HUDEP-2 (cell line): ENCODE results near the gene MRPL1.
"Not testable (repeated sequence)": the region's sequence is repeated elsewhere in the genome, so short reads cannot be mapped to it uniquely, and the experiment has no call there.

ENCODE experiments used
- DNase-seq, 76 experiments: peaks; one replicate each; lab custom pipeline; 2025; ENCODE audit not compliant: unreplicated experiment in 76 of 76; lab: John Stamatoyannopoulos, UW

The MRPL1 gene

GRCh38 chr4:77911091-77911490, 48.5 kb downstream of the MRPL1 start:
- no peak for DNase-seq

- DNase-seq = no peak
These were observed 49.3 kb downstream of the MRPL1 start for GRCh38 chr4:77911842-77912450.

- no peak for DNase-seq
These were observed 50.7 kb downstream of the MRPL1 start for GRCh38 chr4:77913348-77913747.

- DNase-seq = no peak
These were observed 54.4 kb downstream of the MRPL1 start for GRCh38 chr4:77917075-77917474.

GRCh38 chr4:77917601-77918000, 55.0 kb downstream of the MRPL1 start:
- DNase-seq = no peak

GRCh38 chr4:77920371-77920770, 57.7 kb downstream of the MRPL1 start:
- DNase-seq = no peak

- no peak for DNase-seq
These were observed 59.1 kb downstream of the MRPL1 start for GRCh38 chr4:77921701-77922100.

DNA sequence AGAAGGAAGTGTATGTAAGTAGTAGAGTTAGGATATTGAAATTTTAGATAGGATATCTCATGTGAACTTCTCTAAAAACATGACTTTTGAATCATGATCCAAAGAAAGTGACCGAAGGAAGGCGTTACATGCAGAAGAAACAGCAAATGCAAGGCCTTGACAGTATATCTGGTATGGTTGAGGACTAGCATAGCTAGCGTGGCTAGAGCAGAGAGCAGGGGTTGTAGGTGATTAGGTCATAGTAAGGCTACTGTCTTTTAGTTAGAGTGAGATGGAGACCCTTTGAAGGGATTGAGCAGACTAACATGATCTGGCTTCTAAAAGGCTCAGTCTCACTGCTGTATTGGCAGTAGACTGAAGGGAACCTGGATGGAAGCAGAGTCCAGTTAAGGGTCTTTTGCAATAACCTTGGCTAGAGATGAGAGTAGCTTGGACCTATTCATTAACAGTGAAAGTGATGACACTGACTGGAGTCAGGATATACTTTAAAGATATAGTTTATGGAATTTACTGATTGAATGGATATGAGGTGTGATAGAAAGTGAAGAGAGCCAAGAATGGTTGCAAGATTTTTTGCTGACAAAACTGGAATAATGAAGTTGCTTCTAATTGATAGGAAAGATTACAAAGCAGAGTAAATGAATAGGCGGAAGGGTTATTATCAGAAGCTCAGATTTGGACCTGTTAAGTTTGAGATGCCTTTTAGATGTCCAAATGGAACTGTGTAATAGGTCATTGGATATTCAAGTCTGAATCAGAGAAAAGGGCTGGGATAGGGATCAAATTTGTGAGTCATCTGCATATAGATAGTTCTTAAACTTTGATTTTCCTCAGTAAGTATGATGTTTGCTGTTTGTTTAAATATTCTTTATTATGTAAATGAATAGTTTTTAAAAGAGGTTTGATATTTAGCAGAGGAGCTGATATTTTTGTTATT, 59.8 kb downstream of the MRPL1 start:
- no peak for DNase-seq

GRCh38 chr4:77927991-77928925, 65.6 kb downstream of the MRPL1 start:
- DNase-seq = no peak

GRCh38 chr4:77930154-77930639, 67.6 kb downstream of the MRPL1 start:
- DNase-seq = no peak

GRCh38 chr4:77930876-77931275, 68.2 kb downstream of the MRPL1 start:
- no peak for DNase-seq

GRCh38 chr4:77931452-77932135, 69.0 kb downstream of the MRPL1 start:
- DNase-seq = no peak

DNA sequence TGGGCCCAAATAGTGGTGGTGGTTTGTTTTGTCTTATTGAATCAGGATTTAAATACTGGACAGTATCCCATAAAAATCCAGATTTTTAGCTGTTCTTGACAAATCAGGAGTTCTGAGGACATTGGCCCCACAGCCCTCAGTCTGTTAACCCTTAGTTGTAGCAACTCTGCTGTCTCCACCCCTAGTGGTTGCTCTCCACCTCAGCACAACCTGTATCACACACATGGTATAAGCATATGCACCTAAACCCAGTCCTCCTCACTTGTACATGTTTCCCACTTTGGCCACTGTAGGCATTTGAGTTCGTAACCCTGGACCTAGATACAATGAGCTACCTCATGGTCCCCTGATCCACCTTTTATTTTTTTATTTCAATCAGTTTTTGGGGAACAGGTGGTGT, 75.9 kb downstream of the MRPL1 start:
- no peak for DNase-seq

GRCh38 chr4:77945929-77946328, 83.3 kb downstream of the MRPL1 start:
- DNase-seq = not testable (repeated sequence)

GRCh38 chr4:77950203-77950602, 87.6 kb downstream of the MRPL1 start:
- DNase-seq = no peak

GRCh38 chr4:77952457-77952856, 89.8 kb downstream of the MRPL1 start:
- no peak for DNase-seq

DNA sequence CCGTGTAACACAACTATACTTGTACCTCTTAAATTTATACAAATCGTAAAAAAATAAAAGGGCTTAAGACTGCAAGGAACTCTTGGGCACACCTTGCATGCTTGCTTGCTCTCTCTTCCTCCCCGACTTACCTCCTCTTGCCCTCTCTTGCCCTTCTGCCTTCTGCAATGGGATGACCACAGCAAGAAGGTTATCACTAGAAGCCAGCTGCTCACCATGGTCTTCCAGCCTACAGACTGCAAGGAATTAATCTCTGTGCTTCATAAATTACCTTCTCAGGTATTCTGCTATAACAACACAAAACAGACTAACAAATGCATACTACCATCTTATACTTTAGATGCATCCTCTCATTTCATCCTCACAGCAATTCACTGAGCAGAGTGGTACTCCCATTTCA, 92.1 kb downstream of the MRPL1 start:
- DNase-seq = peak in 2 of 76 experiments; percentile 0 to 5

DNA sequence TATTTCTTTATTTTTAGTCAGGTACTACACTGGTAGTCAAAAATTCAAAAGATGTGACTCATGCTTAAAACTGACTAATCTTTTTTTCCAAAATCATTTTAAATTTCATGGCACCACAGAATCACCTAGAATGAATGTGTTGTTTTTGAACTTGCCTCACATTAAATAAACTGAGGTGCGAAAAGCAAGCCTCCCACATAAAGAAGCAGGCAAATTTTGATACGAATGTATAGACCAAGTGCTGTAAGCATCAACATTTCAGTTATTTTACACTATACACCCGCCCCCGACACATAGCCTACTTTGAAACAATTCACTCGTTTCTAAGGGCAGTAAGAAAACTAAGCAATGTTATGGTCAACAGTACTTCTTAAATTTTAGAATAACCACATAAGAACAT, 94.3 kb downstream of the MRPL1 start:
- DNase-seq = no peak

DNA sequence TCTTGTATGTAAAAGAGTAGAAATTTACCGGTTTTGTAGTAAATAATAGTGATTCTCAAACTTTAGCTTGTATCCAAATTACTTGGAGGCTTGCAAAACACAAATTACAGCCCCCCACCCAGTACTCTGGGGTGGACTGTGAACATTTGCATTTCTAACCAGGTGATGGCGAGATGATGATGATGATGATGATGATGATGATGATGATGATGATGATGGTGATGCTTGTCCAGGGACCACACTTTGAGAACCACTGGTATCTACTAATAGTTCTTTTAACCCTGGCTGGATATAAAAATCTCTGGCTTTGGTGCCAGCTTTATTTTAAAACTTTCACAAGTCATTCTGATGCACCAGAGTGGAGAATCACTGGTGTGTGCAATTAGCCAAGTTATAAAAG, 96.3 kb downstream of the MRPL1 start:
- DNase-seq = no peak
